Glutamatergic neuron (in vitro differentiated cells): ENCODE data around the gene LLGL2. TPM values are rescaled to one million over a fixed set of nuclear protein-coding genes. Genes with fewer than 3 reads are reported as not detected.

Experiments used
- DNase-seq: peaks from one replicate; pipeline ENCODE4 v3.0.0; 2022
- H3K27ac Mint-ChIP-seq: one replicate; pipeline ENCODE4 v1.8.0; 2020; ENCODE audit warnings: mild to moderate bottlenecking, mixed read lengths, inconsistent platforms; ENCODE audit not compliant: unreplicated experiment
- H3K27me3 Mint-ChIP-seq: one replicate; pipeline ENCODE4 v1.8.0; 2020; ENCODE audit warnings: mild to moderate bottlenecking, moderate library complexity, mixed read lengths, inconsistent platforms; ENCODE audit not compliant: unreplicated experiment
- H3K36me3 Mint-ChIP-seq: one replicate; pipeline ENCODE4 v1.8.0; 2020; ENCODE audit warnings: mild to moderate bottlenecking, mixed read lengths, inconsistent platforms; ENCODE audit not compliant: unreplicated experiment
- H3K4me1 Mint-ChIP-seq: one replicate; pipeline ENCODE4 v1.8.0; 2020; ENCODE audit warnings: mild to moderate bottlenecking, low read depth, mixed read lengths, inconsistent platforms; ENCODE audit not compliant: unreplicated experiment
- H3K4me3 Mint-ChIP-seq: one replicate; pipeline ENCODE4 v1.8.0; 2020; ENCODE audit warnings: mild to moderate bottlenecking, mixed read lengths, inconsistent platforms; ENCODE audit not compliant: unreplicated experiment
- H3K9me3 Mint-ChIP-seq: one replicate; pipeline ENCODE4 v1.8.0; 2020; ENCODE audit warnings: mild to moderate bottlenecking, moderate library complexity, mixed read lengths, inconsistent platforms; ENCODE audit not compliant: unreplicated experiment
- total RNA-seq: library from RNA; stranded (reverse); fragmentation: NEBNext Ultra II Directional; extraction: Animal tissue kit (Norgen Biotek cat#: 25700); gene quantifications from one replicate; pipeline ENCODE4 v1.2.1, GENCODE V29; 2021; ENCODE audit not compliant: unreplicated experiment
- TF ChIP-seq, protein P1 (sequence below): fragments of 200-600 bp; sonication (generic); IDR thresholded peaks from one replicate; pipeline ENCODE4 v1.5.0; 2021; ENCODE audit not compliant: partially characterized antibody, unreplicated experiment

Gene LLGL2
- total RNA-seq, 1 donor from 2014 or later: 4.8 TPM

- Mint-ChIP-seq H3K27me3 (peaks cover 3% of the 10 kb centered on the region), H3K4me1 (peaks cover 3% of the 10 kb centered on the region), H3K4me3 (no peak overlapping the region), H3K27ac (no peak overlapping the region), H3K9me3 (peaks cover 7% of the 10 kb centered on the region), H3K36me3 (no peaks in the 10 kb centered on the region)
- no peak for DNase-seq
- TF ChIP-seq, protein P1, sequence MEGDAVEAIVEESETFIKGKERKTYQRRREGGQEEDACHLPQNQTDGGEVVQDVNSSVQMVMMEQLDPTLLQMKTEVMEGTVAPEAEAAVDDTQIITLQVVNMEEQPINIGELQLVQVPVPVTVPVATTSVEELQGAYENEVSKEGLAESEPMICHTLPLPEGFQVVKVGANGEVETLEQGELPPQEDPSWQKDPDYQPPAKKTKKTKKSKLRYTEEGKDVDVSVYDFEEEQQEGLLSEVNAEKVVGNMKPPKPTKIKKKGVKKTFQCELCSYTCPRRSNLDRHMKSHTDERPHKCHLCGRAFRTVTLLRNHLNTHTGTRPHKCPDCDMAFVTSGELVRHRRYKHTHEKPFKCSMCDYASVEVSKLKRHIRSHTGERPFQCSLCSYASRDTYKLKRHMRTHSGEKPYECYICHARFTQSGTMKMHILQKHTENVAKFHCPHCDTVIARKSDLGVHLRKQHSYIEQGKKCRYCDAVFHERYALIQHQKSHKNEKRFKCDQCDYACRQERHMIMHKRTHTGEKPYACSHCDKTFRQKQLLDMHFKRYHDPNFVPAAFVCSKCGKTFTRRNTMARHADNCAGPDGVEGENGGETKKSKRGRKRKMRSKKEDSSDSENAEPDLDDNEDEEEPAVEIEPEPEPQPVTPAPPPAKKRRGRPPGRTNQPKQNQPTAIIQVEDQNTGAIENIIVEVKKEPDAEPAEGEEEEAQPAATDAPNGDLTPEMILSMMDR: no peak
Measured at GRCh38 chr17:75493476-75494129, 31.9 kb upstream of the LLGL2 start.

- Mint-ChIP-seq H3K4me3 (no peak overlapping the region), H3K27ac (no peak overlapping the region), H3K4me1 (peaks cover 3% of the 10 kb centered on the region), H3K9me3 (peaks cover 7% of the 10 kb centered on the region), H3K27me3 (peaks cover 4% of the 10 kb centered on the region), H3K36me3 (no peaks in the 10 kb centered on the region)
- TF ChIP-seq, protein P1: no peak
- DNase-seq: no peak
Measured at GRCh38 chr17:75494326-75494877, 31.1 kb upstream of the LLGL2 start.

DNA sequence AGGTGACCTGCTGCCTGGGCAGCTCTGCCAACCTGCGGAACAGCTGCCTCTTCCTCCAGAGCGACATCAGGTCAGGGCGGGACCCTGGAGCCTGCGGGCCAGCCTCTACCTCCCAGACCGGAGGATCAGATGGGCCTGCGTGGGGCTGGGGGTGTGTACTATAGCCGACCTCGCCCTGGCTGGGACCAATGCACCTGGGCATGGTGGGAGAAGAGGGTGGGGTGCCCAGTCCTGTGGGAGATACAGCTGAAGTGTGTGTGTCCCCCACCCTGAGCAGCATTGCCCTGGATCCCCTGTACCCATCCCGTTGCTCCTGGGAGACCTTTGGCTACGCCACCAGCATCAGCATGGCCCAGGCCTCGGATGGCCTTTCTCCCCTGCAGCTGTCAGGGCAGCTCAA, 29.5 kb upstream of the LLGL2 start:
- no peak overlapping the region for H3K4me3 Mint-ChIP-seq
- TF ChIP-seq, protein P1: no peak
- peaks cover 3% of the 10 kb centered on the region for H3K4me1 Mint-ChIP-seq
- H3K27me3 Mint-ChIP-seq: peaks cover 4% of the 10 kb centered on the region
- H3K36me3 Mint-ChIP-seq: no peaks in the 10 kb centered on the region
- H3K9me3 Mint-ChIP-seq: peaks cover 7% of the 10 kb centered on the region
- DNase-seq: no peak
- no peak overlapping the region for H3K27ac Mint-ChIP-seq

DNA sequence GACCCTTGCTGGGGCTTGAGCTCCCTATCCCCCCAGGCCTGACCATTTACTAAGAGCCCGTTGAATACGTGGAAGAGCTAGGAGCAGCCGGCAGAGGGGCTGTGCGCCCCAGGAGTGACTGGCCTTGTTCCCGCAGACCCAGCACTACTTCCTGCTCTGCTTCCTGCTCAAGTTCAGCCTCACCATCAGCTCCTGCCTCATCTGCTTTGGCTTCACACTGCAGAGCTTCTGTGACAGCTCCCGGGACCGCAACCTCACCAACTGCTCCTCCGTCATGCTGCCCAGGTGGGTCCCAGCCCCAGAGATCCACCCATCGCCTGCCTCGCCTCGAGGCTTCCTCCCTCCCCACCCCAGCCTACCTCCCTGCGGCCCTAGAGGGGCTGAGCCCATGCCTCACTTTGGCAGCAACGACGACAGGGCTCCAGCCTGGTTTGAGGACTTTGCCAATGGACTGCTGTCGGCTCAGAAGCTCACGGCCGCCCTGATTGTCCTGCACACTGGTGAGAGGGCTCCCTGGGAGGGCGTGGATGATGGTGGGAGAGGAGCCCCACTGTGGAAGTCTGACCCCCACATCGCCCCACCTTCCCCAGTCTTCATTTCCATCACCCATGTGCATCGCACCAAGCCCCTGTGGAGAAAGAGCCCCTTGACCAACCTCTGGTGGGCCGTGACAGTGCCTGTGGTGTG, 27.3 kb upstream of the LLGL2 start:
- Mint-ChIP-seq H3K9me3 (peaks cover 7% of the 10 kb centered on the region), H3K27ac (no peak overlapping the region), H3K36me3 (no peaks in the 10 kb centered on the region), H3K27me3 (peaks cover 2% of the 10 kb centered on the region), H3K4me3 (no peak overlapping the region), H3K4me1 (peaks cover 3% of the 10 kb centered on the region)
- no peak for DNase-seq
- TF ChIP-seq, protein P1: no peak

GRCh38 chr17:75498726-75499213, 26.7 kb upstream of the LLGL2 start:
- H3K27me3 Mint-ChIP-seq: peaks cover 2% of the 10 kb centered on the region
- DNase-seq: no peak
- peaks cover 3% of the 10 kb centered on the region for H3K4me1 Mint-ChIP-seq
- H3K4me3 Mint-ChIP-seq: no peak overlapping the region
- no peak overlapping the region for H3K27ac Mint-ChIP-seq
- peaks cover 7% of the 10 kb centered on the region for H3K9me3 Mint-ChIP-seq
- no peaks in the 10 kb centered on the region for H3K36me3 Mint-ChIP-seq
- TF ChIP-seq, protein P1: no peak
